ENCODE measurements around the gene PSMA4.
"Not testable (repeated sequence)": the region's sequence is repeated elsewhere in the genome, so short reads cannot be mapped to it uniquely, and the experiment has no call there.

PSMA4 gene

DNA sequence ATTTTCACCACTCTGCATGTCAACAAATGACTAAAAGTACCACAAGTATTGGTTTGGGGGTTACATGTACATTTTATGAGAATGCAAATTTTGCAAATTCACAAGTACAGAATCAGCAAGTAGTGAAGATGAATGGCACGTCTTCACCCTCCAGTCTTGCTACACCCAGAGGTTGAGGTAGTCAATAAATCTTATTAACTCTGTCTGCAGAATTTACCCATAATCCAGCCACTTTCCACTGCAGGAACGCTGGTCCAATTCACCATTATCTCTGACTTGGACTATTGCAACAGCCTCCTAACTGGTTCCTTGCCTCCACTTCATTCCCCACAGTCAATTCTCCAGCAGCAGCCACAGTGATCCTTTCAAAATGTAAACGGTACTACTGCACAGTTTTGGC is 10.6 kb downstream of the PSMA4 start:
- TF ChIP-seq, protein P1, sequence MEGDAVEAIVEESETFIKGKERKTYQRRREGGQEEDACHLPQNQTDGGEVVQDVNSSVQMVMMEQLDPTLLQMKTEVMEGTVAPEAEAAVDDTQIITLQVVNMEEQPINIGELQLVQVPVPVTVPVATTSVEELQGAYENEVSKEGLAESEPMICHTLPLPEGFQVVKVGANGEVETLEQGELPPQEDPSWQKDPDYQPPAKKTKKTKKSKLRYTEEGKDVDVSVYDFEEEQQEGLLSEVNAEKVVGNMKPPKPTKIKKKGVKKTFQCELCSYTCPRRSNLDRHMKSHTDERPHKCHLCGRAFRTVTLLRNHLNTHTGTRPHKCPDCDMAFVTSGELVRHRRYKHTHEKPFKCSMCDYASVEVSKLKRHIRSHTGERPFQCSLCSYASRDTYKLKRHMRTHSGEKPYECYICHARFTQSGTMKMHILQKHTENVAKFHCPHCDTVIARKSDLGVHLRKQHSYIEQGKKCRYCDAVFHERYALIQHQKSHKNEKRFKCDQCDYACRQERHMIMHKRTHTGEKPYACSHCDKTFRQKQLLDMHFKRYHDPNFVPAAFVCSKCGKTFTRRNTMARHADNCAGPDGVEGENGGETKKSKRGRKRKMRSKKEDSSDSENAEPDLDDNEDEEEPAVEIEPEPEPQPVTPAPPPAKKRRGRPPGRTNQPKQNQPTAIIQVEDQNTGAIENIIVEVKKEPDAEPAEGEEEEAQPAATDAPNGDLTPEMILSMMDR (IDR thresholded peaks at IDR 0.05; ENCODE audit: low read depth, low read length), result no peak
- no peak for DNase-seq (ENCODE audit: low read depth, low spot score)
- no peak overlapping the region for H3K4me3 ChIP-seq (ENCODE audit: low read depth, low read length)
- in situ Hi-C loops (cut with HindIII; ENCODE audit: low sequenced_read_pairs), result no loop called here

DNA sequence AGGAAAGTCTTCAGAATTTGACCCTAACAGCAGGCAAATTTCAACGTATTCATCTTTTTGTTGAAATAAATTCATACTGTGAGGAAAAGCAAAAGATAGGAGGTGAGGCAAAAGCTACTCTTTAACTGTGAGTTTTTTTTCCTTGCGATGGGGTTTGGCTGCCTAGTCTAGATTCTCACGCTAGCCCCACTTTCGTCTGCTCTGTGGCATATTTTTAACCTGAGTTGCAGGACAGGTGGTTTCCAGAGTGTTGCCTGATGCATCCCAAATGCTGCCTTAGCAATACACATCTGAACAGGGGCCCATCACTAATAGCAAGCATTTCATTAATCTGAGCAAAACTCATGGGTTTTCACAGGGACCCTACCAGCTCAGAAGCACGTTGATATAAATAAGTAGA is 11.7 kb downstream of the PSMA4 start:
- no peak for DNase-seq (ENCODE audit: low read depth, low spot score)
- no peak overlapping the region for H3K4me3 ChIP-seq (ENCODE audit: low read depth, low read length)
- TF ChIP-seq, protein P1 (IDR thresholded peaks at IDR 0.05; ENCODE audit: low read depth, low read length), result no peak
- in situ Hi-C loops (cut with HindIII; ENCODE audit: low sequenced_read_pairs), result no loop called here

DNA sequence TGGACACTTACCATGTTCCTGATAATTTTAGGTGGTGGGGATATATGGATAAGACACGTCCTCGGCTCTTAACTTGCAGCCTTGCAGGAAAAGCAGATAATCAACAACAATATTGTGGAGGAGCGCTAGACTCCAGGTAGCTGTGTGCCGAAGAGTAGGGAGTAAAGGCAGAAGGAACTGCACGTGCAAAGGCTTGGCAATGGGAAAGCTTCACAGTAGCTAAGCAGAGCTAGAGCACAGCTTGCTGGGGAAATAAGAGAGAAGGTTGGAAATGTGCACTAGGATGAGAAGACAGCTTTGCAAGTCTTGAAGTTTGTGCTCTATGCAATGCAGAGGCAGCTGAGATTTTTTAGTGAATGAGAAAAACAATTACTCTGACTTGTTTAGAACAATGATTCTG is 12.4 kb downstream of the PSMA4 start:
- TF ChIP-seq, protein P1 (IDR thresholded peaks at IDR 0.05; ENCODE audit: low read depth, low read length), result no peak
- in situ Hi-C loops (cut with HindIII; ENCODE audit: low sequenced_read_pairs), result no loop called here
- no peak for DNase-seq (ENCODE audit: low read depth, low spot score)
- H3K4me3 ChIP-seq (ENCODE audit: low read depth, low read length), result no peak overlapping the region

DNA sequence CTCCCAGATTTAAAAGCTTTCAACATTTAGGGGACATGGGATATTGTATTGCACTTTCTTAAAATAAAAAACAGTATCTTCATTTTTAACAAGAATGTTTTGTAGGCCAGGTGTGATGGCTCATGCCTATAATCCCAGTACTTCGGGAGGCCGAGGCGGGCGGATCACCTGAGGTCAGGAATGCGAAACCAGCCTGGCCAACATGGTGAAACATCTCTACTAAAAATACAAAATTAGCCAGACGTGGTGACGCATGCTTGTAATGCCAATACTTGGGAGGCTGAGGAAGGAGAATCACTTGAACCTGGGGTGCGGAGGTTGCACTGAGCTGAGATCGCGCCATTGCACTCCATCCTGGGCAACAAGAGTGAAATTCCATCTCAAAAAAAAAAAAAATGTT is 20.0 kb downstream of the PSMA4 start:
- H3K4me3 ChIP-seq (ENCODE audit: low read depth, low read length); DNase-seq (ENCODE audit: low read depth, low spot score); in situ Hi-C loops (cut with HindIII; ENCODE audit: low sequenced_read_pairs): not testable (repeated sequence)

DNA sequence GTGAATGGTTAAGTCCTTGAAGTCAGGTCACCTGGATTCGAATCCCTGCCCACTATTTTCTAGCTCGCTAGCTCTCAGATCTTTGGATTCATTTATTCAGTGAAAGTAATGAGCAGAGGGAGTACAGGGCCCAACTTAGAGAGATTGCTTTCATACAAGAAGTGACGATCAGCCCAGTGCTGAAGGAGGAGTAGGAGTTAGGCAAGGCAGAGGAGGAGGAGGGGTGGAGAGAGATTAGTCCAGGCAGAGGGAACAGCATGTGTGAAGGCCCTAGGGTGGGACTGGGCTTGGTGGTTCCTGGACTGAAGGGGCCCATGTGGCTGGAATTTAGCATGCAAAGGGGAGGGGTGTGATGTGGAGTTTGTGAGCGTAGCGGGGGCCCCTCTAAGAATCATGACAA is 21.2 kb downstream of the PSMA4 start:
- DNase-seq (ENCODE audit: low read depth, low spot score), result no peak
- in situ Hi-C loops (cut with HindIII; ENCODE audit: low sequenced_read_pairs), result no loop called here
- TF ChIP-seq, protein P1 (IDR thresholded peaks at IDR 0.05; ENCODE audit: low read depth, low read length), result no peak
- no peak overlapping the region for H3K4me3 ChIP-seq (ENCODE audit: low read depth, low read length)

DNA sequence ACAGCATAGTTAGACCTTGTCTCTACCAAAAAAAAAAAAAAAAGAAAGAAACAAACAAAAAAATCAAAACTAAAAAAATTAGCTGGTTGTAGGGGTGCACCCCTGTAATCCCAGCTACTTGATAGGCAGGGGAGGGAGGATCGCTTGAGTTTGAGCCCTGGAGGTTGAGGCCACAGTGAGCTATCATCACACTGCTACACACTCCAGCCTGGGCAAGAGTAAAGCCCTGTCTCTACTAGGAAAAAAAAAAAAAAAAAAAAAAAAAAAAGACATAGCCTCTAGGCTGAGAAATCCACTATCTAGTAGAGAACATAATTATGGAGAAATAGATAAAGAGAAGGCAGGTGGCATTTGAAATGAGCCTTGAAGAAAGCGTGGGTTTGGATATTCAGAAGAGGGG is 22.8 kb downstream of the PSMA4 start:
- DNase-seq (ENCODE audit: low read depth, low spot score), result no peak
- in situ Hi-C loops (cut with HindIII; ENCODE audit: low sequenced_read_pairs), result no loop called here
- TF ChIP-seq, protein P1 (IDR thresholded peaks at IDR 0.05; ENCODE audit: low read depth, low read length), result no peak
- no peak overlapping the region for H3K4me3 ChIP-seq (ENCODE audit: low read depth, low read length)

DNA sequence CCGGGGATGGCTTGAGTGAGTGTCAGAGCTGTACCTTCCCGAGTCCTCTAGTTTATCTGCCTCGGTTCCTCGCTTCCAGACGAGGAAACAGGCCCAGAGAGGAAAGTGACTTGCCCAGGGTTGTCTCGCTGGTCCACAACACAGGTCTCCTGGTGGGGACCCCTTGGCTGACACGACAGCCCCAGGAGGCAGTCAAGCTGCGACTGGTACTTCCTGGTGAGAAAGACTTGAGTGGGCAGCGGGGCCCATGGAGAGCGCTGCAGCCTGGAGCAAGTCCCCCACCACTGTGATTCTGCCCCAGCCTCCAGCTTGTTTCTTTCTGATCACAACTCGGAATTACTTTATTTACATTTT is 24.5 kb downstream of the PSMA4 start:
- no peak overlapping the region for H3K4me3 ChIP-seq (ENCODE audit: low read depth, low read length)
- TF ChIP-seq, protein P1 (IDR thresholded peaks at IDR 0.05; ENCODE audit: low read depth, low read length), result no peak

More for the DNA sequence above, 24.5 kb downstream of the PSMA4 start:
- no peak for DNase-seq (ENCODE audit: low read depth, low spot score)
- in situ Hi-C loops (cut with HindIII; ENCODE audit: low sequenced_read_pairs), result no loop called here
